Effector CD8-positive, alpha-beta T cell (primary cell): Measurements from ENCODE around the gene CEP152.

Experiments used
- DNase-seq: peaks from one replicate; lab custom pipeline; 2025; lab: John Stamatoyannopoulos, UW

CEP152 gene

DNA sequence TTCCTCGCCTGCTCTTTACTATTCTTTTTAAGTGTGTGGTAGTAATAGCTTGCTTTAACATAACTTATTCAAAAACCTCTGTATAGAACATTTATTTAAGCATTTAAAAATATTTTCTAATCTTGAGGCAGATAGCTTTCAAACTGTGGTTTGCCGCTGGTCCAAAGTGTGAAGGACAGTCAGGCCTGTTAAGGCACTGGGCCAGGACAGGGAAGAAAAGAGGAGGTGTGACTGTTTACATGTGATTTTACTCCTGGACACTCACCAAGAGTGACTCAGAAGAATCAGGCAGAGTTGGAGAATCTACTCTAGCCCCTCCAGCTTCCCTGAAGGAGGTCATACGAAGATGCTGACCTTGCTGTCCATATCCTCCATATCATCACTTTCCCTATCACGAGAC is 44.7 kb downstream of the CEP152 start:
- no peak for DNase-seq

DNA sequence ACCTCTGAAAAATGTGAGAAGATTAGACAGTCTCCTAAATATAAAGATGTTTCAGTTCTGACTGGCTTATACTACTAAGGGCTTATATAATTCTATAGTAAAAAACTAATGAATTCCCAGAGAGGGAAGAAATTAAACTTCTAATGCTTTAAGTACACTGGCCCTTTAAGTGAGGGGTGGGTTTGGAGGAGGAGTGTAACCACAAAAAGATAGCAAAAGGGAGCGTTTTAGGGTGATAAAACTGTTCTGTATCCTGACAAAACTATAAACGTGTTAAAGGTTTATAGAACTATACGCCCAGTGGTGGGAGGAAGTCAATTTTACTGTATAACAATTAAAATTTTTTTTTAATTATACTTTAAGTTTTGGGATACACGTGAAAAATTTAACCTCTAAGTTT is 45.8 kb downstream of the CEP152 start:
- DNase-seq = no peak

DNA sequence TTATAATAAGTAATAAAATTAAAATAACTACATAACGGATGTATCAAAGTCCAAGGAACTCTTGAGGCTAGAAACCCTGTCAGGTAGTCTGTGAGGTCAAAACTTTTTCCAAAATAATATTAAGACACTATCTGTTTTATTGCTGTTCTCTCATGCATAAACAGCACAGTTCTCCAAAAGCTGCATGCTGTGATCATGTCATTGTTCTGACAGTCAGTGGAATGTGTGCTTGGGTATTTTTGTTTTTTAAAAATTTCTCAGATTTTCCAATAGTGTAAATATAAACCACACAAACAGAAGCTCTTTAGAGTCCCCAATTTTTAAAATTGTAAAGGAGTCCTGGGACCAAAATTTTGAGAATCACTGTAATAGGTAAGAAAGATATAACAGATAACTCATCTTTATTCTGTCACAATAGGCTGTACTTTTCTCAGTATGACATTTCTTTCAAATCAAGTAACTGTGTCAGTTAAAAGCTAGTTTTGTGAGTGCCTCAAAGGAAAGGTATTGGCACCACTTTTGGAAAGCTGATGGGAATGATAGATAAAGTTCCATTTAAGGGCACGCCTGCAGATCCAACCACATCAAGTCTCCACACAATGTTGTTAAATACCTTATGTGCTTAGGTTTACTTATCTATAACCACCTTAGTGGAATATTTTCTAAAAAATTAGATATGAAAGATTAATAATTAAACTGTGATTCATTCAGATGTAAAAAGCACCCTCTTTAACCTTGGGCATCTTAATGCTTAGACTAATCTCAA is 49.3 kb downstream of the CEP152 start:
- DNase-seq = no peak

DNA sequence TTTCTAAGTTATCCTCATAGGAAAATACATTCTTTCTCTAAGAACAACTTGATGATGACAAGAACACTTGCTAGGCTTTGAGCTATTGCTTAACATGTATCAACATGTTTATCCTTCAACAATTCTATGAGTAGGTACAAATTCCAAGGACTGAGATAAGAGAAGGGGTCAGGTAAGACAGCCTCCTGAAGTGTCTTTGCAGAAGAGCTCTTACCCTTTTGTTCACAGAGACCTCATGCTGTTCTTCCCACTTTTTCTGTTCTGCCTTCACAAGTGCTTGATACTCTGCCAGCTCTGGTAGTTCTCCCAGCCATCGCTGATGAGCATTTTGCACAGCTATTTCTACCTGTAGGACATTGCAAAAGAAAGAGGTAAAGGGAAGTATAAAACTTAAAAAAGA is 50.9 kb downstream of the CEP152 start:
- no peak for DNase-seq

DNA sequence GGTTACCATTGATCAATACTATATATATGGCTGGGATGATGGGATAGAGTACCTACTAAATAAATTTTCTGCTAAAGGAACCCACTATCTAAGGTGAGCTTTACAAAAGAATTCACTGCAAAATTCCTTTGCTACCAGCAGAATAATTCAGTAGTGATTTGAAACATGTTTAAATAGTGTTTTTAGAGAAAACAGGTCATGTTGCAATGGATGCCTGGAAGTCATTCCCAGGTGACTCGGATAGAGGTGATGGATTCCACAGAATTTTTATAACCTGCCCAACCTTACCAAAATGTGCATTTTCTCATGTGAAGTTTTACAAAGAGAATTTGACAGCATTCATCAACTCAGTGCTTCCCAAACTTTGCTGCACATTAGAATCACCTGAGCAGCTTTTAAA is 53.2 kb downstream of the CEP152 start:
- DNase-seq = no peak

DNA sequence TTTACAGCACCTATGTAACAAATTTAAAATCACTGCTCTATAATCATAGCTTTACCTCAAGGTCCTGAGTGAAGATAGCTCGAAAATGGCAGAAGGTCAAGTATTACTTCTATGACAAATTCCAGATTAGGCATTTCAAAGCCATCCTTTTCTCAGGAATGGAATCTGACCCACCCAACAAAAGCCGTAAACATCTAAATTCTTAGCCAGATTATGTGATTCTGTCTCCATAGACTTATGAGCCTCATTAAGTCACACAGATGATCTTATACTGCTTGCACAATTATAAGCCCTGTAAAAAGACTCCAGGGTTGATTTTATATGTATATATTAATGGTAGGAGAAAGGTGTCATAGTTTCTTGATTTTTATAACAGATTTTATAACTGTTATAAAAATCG is 56.9 kb downstream of the CEP152 start:
- DNase-seq = no peak

DNA sequence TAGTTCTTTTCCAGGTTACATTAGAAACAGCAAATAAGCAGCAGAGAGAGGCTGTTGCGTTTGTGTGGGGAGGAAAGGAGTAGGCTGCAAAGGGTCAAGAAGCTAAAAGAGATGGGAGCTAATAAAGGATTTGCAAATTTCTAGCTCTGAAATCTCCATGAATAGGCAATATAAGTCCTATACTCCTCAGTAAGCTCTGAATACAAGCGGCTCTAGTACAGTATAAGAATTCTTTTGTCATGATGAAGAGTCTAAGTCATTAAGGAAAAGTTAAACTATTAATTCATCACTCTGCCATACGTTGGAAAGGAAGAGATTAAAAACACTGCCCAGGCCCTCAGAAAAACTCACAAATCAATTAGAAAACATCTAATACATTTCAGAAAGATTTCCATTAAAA is 59.3 kb downstream of the CEP152 start:
- DNase-seq = no peak

DNA sequence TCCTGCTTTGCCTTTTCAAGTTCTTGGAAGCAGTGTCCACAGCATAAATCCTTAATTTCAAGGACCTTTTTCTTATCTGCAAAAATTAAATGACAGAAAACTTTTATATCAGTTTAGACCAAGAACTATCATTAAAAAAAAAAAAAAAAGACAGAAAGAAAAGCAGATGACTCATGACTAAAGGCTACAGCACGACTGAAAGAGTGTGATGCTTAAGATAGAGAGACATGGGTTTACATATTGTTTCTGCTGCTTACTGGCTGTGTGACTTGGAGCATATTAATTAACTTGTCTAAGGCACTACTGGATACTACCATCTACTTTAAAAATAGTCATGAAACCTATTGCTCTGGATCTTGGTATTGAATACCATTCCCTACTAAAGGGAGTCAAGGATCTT is 62.3 kb downstream of the CEP152 start:
- DNase-seq = no peak

DNA sequence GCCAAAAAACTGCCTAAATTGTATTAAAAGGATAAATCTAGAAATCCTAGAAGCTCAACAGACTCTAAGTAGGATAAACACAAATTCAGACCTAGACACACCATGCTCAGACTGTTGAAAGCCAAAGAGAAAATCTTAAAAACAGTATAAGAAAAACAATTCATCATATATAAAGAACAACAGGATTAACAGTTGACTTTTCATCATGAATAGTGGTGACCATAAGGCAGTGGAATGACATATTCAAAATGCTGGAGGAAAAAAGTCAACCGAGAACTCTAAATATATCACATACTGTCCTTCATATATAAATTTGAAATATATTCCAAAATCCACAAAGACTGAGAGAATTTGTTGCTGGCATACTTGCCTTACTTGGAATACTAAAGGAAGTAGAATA is 77.3 kb downstream of the CEP152 start:
- no peak for DNase-seq

DNA sequence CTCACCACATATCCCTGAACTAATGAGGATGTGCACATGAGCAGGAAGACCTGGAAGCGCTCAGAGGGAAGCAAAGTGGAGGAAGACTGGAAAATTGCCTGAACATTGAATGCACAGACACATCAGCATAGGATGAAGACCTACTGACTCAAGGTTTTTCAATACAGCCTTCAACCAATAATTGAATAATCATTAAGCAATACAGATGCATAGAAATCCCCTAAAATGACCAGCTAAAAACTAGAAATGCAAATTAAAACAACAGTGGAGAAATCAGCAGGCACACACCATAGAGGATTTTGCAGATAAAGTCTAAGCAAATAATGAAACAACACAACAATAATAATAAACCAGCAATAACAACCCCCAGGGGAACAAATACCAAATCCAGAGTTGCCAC is 80.4 kb downstream of the CEP152 start:
- DNase-seq = no peak

DNA sequence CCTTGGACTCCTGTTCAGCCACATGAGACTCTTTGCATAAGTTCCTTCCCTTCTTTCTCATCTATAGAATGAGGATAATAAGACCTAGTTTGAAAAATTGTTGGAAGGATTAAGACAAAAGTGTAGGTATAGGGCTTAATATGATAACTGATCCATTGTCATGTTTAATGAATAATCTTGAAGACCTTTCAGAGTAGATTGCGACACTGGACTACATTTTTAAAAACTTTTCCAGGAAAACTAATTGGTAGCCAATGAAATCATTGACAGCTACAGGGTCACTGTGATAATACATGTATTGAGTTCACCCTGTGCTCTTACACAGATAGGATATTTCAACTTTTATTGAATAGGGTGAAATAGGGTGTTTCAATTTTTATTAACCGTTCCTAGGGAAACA is 86.9 kb downstream of the CEP152 start:
- DNase-seq = no peak

DNA sequence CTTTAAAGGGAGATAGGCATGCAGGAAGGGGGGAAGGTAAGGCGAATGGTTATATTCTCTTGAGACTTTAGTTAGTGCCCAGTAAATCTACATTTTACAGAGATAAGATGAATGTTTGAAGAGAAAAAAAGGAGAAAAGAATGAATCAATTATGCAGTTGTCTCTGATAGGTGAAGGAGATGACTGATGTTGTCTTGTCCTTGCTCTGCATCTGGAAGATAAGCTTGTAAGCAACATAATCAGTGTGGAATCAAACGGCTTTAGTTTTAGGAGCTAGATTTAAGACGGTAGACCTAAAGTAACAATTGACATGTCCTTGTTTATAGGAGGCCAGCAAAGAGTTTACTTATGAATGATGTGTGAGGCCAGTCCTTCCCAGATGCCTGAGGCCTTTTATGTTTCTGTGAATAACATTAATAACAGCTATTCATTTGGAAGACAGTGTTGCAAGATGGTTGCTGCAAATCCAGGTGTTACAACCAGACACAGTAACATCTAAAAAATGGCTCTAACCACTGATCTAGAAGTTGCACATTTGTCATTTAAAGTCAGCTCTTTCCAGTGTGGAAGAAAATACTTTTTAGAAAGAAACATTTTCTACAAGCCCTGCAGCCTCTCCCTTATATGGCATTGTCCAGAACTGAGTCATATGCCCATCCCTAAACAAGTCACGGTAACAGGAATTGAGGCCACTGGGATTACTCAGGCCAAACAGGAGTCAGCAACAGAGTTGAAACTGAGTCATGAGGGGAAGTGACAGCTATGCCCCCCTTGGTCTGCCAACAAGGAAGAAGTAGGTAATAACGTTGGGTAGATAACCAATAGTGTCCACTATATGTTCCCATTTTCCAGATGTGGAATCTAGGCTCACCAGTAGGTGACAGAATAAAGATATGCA is 87.9 kb downstream of the CEP152 start:
- DNase-seq = no peak

DNA sequence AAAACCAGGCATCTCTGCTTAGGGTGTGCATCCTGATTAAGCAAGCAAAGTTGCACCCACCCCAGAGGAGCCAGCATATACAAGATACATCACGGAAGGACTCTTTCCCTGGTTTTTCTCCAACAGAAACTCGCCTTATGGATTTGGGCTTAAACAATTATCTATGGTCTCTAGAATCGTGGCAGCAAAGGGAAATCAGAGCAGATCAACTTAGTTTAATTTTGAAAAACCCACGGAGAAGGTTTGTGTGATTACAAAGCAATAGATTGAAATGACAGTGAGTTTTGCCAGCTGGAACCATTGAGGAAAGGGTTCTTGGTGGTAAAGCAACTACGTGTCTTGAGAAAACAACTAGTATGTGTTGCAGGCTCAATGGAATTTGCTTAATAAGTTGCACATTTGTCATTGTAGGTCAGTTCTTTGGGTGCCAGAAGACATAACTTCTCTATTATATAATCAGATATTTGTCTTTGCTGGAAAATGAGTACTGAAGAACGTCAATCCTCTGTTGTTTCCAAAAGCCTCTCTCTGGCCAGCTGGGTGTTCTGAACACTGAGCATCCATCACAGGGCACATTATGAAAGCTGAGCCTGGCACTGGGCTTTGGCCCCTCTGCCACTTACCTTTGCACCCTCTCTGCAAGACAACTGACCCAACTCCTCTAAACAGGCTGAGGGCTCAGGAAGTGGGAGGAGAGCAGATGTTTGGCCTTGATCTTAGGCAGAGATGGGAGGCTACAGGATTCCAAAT is 89.6 kb downstream of the CEP152 start:
- no peak for DNase-seq

DNA sequence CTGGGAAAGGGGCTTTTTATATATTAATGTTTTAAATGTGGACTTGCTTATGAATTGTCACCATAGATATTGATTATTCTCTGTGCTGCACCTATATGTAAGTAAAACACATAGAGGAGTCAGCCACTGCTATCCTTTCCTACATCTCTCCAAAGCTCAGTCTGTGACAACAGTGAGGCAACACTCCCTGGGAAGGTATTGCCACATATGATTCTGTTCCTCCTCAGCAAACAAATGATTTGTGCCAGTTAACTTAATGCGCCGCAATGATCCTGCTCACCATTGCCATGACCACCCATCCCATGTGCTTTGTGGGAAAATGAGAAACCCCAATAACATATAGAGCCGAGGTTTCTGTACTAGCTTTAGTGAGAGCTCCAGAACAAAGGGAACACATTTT is 90.2 kb downstream of the CEP152 start:
- no peak for DNase-seq

DNA sequence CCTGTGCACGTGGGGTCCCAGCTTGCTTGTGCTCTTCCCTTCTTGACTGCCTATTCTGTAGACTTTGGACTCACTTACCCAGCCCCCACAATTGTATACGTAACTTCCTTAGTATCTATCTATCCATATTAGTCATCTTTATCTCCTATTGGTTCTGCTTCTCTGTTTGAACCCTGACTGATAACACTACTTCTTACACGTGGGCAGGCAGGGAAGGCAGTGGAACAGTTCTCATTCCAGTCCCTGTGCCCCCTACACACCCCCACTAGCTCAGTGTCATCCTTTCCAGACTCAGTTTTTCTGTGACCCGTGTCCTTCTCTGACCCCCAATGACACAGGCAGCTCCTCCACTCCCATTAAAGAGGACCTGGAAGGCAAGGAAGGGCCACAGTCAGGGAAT is 91.2 kb downstream of the CEP152 start:
- no peak for DNase-seq

DNA sequence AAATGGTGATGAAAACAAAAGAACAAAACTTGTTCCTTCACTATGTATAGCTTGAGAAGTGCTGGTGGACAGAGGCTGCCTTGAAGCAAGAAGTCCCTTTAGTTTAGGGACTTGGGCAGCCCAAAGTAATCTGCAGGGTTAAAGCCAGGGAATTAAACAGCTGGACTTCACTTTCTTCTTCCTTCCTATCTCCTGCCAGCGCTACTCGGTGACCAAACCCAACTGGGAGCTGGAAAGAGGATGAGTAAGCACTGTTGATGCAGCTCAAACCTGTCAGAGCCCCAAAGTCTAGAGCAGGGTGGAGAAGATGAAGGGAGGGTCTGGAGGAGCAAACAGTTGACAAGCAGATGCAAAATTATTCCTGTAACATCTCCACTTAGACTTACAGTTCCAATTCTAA is 92.2 kb downstream of the CEP152 start:
- DNase-seq = no peak

DNA sequence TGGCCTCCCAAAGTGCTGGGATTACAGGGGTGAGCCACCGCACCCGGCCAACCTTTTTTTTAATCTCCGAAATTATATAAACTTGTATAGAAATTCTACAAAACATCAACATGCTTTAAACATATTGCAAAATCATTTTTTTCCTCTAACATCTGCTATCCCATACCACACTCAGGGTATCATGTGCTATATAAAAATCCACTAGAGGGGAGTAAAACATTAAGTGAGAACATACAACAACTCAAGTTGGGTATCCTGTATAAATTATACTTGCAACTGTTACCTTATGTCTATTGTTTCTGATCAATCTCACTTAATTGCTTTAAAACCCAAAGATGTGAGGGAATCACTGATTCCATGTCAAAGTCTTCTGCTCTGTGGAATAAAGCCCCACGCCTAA is 93.4 kb downstream of the CEP152 start:
- DNase-seq = no peak

DNA sequence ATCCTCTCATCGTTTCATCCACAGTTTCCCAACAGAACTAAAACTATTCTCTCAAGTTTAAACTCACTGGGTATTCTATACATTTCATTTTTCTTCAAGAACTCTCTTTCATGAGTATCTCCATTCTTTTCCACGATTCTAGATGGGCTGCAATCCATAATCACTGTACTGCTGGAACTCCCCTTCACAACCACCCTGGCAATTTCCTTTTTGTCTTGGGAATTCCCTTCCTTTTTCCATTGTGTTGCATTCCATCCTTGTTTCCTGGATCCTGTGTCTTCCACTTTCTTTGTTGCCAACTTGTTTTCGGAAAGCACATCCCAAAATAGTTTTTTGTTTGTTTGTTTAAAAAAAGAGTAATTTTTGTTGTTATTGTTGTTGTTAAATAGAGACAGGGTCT is 98.3 kb downstream of the CEP152 start:
- no peak for DNase-seq

DNA sequence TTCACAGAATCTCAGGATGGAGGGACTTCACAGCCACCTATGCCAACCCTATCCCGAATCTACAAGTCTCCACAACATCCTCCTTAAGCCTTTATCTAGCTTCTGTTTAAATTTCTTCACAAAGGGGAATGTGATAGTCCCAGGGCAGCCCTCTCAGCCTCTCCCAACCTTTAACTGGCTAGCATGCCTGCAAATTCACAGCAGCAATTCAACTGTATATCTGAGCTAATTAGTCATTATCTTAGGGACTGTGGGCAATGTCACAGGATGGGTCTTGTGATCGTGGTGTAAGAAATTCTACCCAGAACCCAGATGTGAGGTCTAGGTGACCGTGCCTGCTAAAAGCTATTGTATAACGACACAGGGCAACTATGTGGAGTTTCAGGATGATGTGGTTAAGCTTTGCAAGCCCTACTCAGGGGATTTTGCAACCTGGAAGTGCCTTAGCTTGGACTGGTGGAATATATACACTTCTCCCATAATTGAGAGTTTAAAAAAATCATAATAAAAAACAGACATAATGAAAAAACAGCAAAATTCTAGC is 99.8 kb downstream of the CEP152 start:
- DNase-seq = no peak

DNA sequence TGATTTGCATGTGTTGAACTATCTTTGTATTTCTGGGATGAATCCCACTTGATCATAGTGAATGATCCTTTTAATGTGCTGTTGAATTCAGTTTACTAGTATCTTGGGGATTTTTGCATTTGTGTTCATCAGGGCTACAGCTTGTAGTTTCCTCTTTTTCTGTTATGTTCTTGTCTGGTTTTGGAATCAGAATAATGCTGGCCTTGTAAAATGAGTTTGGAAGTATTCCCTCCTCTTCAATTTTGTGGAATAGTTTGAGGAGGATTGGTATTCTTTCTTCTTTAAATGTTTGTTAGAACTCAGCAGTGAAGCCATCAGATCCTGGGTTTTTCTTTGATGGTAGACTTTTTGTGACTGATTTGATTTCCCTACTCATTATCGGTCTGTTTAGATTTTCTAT is 102.2 kb downstream of the CEP152 start:
- DNase-seq = no peak

DNA sequence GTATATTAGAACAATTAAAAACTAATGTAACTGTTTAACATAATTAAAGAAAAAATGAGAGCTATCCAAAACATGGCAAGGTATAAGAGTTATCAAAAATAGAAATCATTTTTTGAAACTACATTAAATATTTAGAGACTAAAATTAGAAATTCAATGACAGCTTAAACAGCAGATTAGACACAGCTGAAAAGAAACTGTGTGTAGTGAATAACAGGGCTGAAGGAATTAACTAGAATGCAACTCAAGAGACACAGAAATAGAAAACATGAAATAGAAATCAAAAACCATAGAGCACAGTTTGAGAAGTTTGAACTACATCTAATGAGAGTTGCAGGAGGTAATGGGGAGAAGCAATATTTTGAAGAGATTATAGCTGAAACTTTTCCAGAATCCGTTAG is 105.5 kb downstream of the CEP152 start:
- no peak for DNase-seq

DNA sequence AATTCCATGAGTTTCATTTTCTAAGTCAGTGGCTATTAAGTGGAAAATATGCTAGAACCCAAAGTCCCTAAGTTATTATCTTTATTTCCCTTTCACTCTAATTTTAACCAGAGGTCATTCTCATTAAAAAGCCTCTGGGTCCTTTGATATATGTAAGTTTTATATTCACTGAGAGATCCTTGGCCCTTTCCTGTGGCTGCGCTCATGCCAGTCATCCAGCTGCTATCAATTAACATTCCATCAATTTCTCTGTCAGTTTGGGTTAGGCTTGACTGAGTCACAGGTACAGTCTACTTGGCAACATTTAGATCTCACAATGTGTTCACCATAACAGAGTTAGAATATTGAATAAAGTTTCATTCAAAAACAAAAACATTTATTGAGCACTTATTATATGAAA is 107.3 kb downstream of the CEP152 start:
- DNase-seq = no peak
